HepG2 (cell line): Measurements from ENCODE around the gene CTCF. TPM values are rescaled to one million over a fixed set of nuclear protein-coding genes. Genes with fewer than 3 reads are reported as not detected.
A peak's percentile ranks its signal among the peaks of the same experiment; 100 is the strongest.

ENCODE experiments used
- DNMT3B ChIP-seq: conservative IDR thresholded peaks from 2 replicates; pipeline ENCODE4 v1.6.1; 2016; ENCODE audit warnings: missing biosample characterization, control low read depth
- ERF ChIP-seq: IDR thresholded peaks from 2 replicates; pipeline ENCODE4 v1.6.1; 2018; ENCODE audit warnings: missing biosample characterization, missing genetic modification reagents
- MIER3 ChIP-seq: IDR thresholded peaks from 2 replicates; pipeline ENCODE4 v1.6.1; 2016; ENCODE audit warnings: missing compliant biosample characterization, borderline replicate concordance
- NCOA1 ChIP-seq: sonication (generic); formaldehyde crosslinking; IDR thresholded peaks from 2 replicates; pipeline ENCODE4 v1.9.0; 2021; ENCODE audit warnings: missing genetic modification reagents
- NCOA2 ChIP-seq: sonication (generic); formaldehyde crosslinking; IDR thresholded peaks from 2 replicates; pipeline ENCODE4 v1.8.0; 2022; ENCODE audit warnings: inconsistent platforms
- NFE2 ChIP-seq: sonication (generic); formaldehyde crosslinking; IDR thresholded peaks from 2 replicates; pipeline ENCODE4 v1.4.0; 2020; ENCODE audit warnings: missing genetic modification reagents
- POGZ ChIP-seq: sonication (generic); formaldehyde crosslinking; IDR thresholded peaks from 2 replicates; pipeline ENCODE4 v1.4.0; 2020; ENCODE audit warnings: mild to moderate bottlenecking, missing genetic modification reagents
- STAT5B ChIP-seq: sonication (generic); formaldehyde crosslinking; IDR thresholded peaks from 2 replicates; pipeline ENCODE4 v1.4.0; 2020; ENCODE audit warnings: missing genetic modification reagents
- TBP ChIP-seq: sonication (generic); formaldehyde crosslinking; IDR thresholded peaks from 2 replicates; pipeline ENCODE4 v1.5.0; 2020; ENCODE audit warnings: missing genetic modification reagents
- ZBTB37 ChIP-seq: sonication (generic); formaldehyde crosslinking; IDR thresholded peaks from 2 replicates; pipeline ENCODE4 v1.4.0; 2020; ENCODE audit warnings: mild to moderate bottlenecking, missing genetic modification reagents
- ZEB1 ChIP-seq: IDR thresholded peaks from 2 replicates; pipeline ENCODE4 v1.6.1; 2012; ENCODE audit warnings: mild to moderate bottlenecking, low read depth, inconsistent platforms; ENCODE audit not compliant: insufficient replicate concordance
- ZNF235 ChIP-seq: sonication (generic); formaldehyde crosslinking; IDR thresholded peaks from 2 replicates; pipeline ENCODE4 v1.8.1; 2023; ENCODE audit warnings: mild to moderate bottlenecking, missing genetic modification reagents, borderline replicate concordance
- ZNF441 ChIP-seq: sonication (generic); formaldehyde crosslinking; IDR thresholded peaks from 2 replicates; pipeline ENCODE4 v1.7.0; 2021; ENCODE audit warnings: missing genetic modification reagents, borderline replicate concordance
- ZNF614 ChIP-seq: IDR thresholded peaks from 2 replicates; pipeline ENCODE4 v1.6.1; 2018; ENCODE audit warnings: missing biosample characterization, missing genetic modification reagents, inconsistent platforms, borderline replicate concordance
- ZNF644 ChIP-seq: IDR thresholded peaks from 2 replicates; pipeline ENCODE4 v1.6.1; 2016; ENCODE audit warnings: low read depth
- ZNF740 ChIP-seq: sonication (generic); formaldehyde crosslinking; IDR thresholded peaks from 2 replicates; pipeline ENCODE4 v1.4.0; 2020; ENCODE audit warnings: missing genetic modification reagents
- ZNF816 ChIP-seq: sonication (generic); formaldehyde crosslinking; IDR thresholded peaks from 2 replicates; pipeline ENCODE4 v1.8.0; 2022; ENCODE audit warnings: missing genetic modification reagents, mild to moderate bottlenecking, borderline replicate concordance
- polyA plus RNA-seq, 8 experiments: library from polyadenylated mRNA; depleted of rRNA in 3 of 8; stranded (reverse) in 7 of 8; unstranded in 1 of 8; fragments of >200 nt; fragmentation: Illumina TruSeq in 4 of 8; extraction: Trizol in 4 of 8; gene quantifications; 2 replicates each; pipeline versions ENCODE4 v1.2.1 to v1.2.3, GENCODE V29; 2011 to 2016; ENCODE audit warnings: low read depth in 4 of 8, missing spikeins in 1 of 8, mixed read lengths in 1 of 8; ENCODE audit not compliant: insufficient read depth in 1 of 8
- total RNA-seq, 5 experiments: library from RNA; depleted of rRNA; stranded (reverse); fragments of >200 nt; fragmentation: Illumina TruSeq; extraction: Trizol; gene quantifications; 2 replicates each; pipeline ENCODE4 v1.2.3, GENCODE V29; 2016; ENCODE audit warnings: low read depth in 1 of 5
- TF ChIP-seq, protein P1 (sequence below), 2 experiments: sonication (generic) in 1 of 2; formaldehyde crosslinking in 1 of 2; IDR thresholded peaks; 2 replicates each; pipeline versions ENCODE4 v1.5.1 to v1.6.1; 2011 to 2020; ENCODE audit warnings: borderline replicate concordance in 1 of 2, low read depth in 1 of 2, low read length in 1 of 2, mild to moderate bottlenecking in 1 of 2, missing genetic modification reagents in 1 of 2, moderate library complexity in 1 of 2
- TF ChIP-seq, protein P2 (sequence below): sonication (generic); formaldehyde crosslinking; IDR thresholded peaks from 2 replicates; pipeline ENCODE4 v1.8.0; 2022; ENCODE audit warnings: low read depth, missing genetic modification reagents
- TF ChIP-seq, protein P3 (sequence below): sonication (generic); formaldehyde crosslinking; IDR thresholded peaks from 2 replicates; pipeline ENCODE4 v1.5.0; 2020; ENCODE audit warnings: mild to moderate bottlenecking, missing genetic modification reagents, moderate library complexity
- TF ChIP-seq, protein P4 (sequence below): IDR thresholded peaks from 2 replicates; pipeline ENCODE4 v1.6.1; 2016; ENCODE audit warnings: missing genetic modification reagents, missing compliant biosample characterization

The CTCF gene
- total and polyA plus RNA-seq, 2 of the 13 experiments (the other 11 are each of a cell fraction or from before 2014, with no cell fraction given), result 19.5 to 37.5 TPM

GRCh38 chr16:67672739-67673662, 110.7 kb downstream of the CTCF start (continued):
- TF ChIP-seq MIER3, result 0 out of 2 replicates have a peak, but pooled peaks have one; percentile 32
- TF ChIP-seq, protein P1, sequence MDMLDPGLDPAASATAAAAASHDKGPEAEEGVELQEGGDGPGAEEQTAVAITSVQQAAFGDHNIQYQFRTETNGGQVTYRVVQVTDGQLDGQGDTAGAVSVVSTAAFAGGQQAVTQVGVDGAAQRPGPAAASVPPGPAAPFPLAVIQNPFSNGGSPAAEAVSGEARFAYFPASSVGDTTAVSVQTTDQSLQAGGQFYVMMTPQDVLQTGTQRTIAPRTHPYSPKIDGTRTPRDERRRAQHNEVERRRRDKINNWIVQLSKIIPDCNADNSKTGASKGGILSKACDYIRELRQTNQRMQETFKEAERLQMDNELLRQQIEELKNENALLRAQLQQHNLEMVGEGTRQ (IDR thresholded peaks at IDR 0.05; ENCODE audit: low read depth, low read length), result no peak
- TF ChIP-seq, protein P1 (CRISPR knock-in tag; IDR thresholded peaks at IDR 0.05; ENCODE audit: borderline replicate concordance), result no peak
- no peak for TF ChIP-seq ZNF644
- TF ChIP-seq ZNF816 (CRISPR knock-in tag), result no peak
- peak; percentile 21; the same call in 1 of the 2 replicates for TF ChIP-seq NCOA2 (CRISPR knock-in tag)
- no peak for TF ChIP-seq POGZ (CRISPR knock-in tag)
- 0 out of 2 replicates have a peak, but pooled peaks have one; percentile 25 for TF ChIP-seq ERF (CRISPR knock-in tag)
- no peak for TF ChIP-seq ZBTB37 (CRISPR knock-in tag)
- TF ChIP-seq TBP, result 0 out of 2 replicates have a peak, but pooled peaks have one; percentile 37
- no peak for TF ChIP-seq ZNF740 (CRISPR knock-in tag)
- TF ChIP-seq NCOA1 (CRISPR knock-in tag), result no peak
- TF ChIP-seq, protein P2, sequence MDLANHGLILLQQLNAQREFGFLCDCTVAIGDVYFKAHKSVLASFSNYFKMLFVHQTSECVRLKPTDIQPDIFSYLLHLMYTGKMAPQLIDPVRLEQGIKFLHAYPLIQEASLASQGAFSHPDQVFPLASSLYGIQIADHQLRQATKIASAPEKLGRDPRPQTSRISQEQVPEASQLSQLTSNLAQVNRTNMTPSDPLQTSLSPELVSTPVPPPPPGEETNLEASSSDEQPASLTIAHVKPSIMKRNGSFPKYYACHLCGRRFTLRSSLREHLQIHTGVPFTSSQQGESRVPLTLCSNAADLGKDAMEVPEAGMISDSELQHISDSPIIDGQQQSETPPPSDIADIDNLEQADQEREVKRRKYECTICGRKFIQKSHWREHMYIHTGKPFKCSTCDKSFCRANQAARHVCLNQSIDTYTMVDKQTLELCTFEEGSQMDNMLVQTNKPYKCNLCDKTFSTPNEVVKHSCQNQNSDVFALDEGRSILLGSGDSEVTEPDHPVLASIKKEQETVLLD (CRISPR knock-in tag), result no peak
- 0 out of 2 replicates have a peak, but pooled peaks have one; percentile 32 for TF ChIP-seq ZNF614 (CRISPR knock-in tag)
- TF ChIP-seq, protein P3, sequence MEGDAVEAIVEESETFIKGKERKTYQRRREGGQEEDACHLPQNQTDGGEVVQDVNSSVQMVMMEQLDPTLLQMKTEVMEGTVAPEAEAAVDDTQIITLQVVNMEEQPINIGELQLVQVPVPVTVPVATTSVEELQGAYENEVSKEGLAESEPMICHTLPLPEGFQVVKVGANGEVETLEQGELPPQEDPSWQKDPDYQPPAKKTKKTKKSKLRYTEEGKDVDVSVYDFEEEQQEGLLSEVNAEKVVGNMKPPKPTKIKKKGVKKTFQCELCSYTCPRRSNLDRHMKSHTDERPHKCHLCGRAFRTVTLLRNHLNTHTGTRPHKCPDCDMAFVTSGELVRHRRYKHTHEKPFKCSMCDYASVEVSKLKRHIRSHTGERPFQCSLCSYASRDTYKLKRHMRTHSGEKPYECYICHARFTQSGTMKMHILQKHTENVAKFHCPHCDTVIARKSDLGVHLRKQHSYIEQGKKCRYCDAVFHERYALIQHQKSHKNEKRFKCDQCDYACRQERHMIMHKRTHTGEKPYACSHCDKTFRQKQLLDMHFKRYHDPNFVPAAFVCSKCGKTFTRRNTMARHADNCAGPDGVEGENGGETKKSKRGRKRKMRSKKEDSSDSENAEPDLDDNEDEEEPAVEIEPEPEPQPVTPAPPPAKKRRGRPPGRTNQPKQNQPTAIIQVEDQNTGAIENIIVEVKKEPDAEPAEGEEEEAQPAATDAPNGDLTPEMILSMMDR (CRISPR knock-in tag), result peak; percentile 95
- TF ChIP-seq DNMT3B (CRISPR knock-in tag), result no peak
- TF ChIP-seq ZEB1, result no peak
- TF ChIP-seq NFE2 (CRISPR knock-in tag), result no peak
- TF ChIP-seq, protein P4, sequence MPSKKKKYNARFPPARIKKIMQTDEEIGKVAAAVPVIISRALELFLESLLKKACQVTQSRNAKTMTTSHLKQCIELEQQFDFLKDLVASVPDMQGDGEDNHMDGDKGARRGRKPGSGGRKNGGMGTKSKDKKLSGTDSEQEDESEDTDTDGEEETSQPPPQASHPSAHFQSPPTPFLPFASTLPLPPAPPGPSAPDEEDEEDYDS (CRISPR knock-in tag), result no peak
- no peak for TF ChIP-seq ZNF441 (CRISPR knock-in tag)
- TF ChIP-seq STAT5B (CRISPR knock-in tag), result no peak
- 0 out of 2 replicates have a peak, but pooled peaks have one; percentile 67 for TF ChIP-seq ZNF235 (CRISPR knock-in tag)
